ENCODE results near the gene CACNB2. TPM values are rescaled to one million over a fixed set of nuclear protein-coding genes. Genes with fewer than 3 reads are reported as not detected.

CACNB2 gene
- total RNA-seq, 1 experiment from 2014 or later = 34.1 TPM

- Histone ChIP-seq H3K4me1 (ENCODE audit: insufficient read depth, low read length, poor library complexity, severe bottlenecking) (no peaks in the 10 kb centered on the region), H3K36me3 (ENCODE audit: insufficient read depth, low read length, poor library complexity, severe bottlenecking) (no peaks in the 10 kb centered on the region), H3K4me3 (ENCODE audit: low read depth, low read length, poor library complexity, severe bottlenecking) (no peak overlapping the region), H3K27ac (ENCODE audit: low read depth, low read length, poor library complexity, severe bottlenecking) (no peak overlapping the region), H3K27me3 (replicated peaks; ENCODE audit: insufficient read depth, low read depth, low read length, poor library complexity) (no peaks in the 10 kb centered on the region), H3K9me3 (ENCODE audit: low read depth, low read length, poor library complexity, severe bottlenecking) (no peaks in the 10 kb centered on the region)
- no peak for DNase-seq (ENCODE audit: low spot score)
- CTCF ChIA-PET = no interaction called here
- BruUV-seq (replicated peaks) = no TSS peak
- intact Hi-C loops (cut with micrococcal nuclease; ENCODE audit: unreplicated experiment) = no loop called here
- POLR2A ChIA-PET (ENCODE audit: low non-redundant PET) = no interaction called here
- TF ChIP-seq CTCF (conservative IDR thresholded peaks at IDR 0.05; ENCODE audit: low read depth, low read length) (no peak), EZH2 (IDR thresholded peaks at IDR 0.05; ENCODE audit: borderline replicate concordance, low read depth, low read length, poor library complexity, severe bottlenecking) (no peak)
Measured at GRCh38 chr10:18297659-18298058, 157.4 kb downstream of the CACNB2 start.

GRCh38 chr10:18298256-18298655 lies 158.0 kb downstream of the CACNB2 start:
- ChIA-PET POLR2A (ENCODE audit: low non-redundant PET) (no interaction called here), CTCF (no interaction called here)
- Histone ChIP-seq H3K9me3 (ENCODE audit: low read depth, low read length, poor library complexity, severe bottlenecking) (no peaks in the 10 kb centered on the region), H3K36me3 (ENCODE audit: insufficient read depth, low read length, poor library complexity, severe bottlenecking) (no peaks in the 10 kb centered on the region), H3K4me3 (ENCODE audit: low read depth, low read length, poor library complexity, severe bottlenecking) (no peak overlapping the region), H3K27me3 (replicated peaks; ENCODE audit: insufficient read depth, low read depth, low read length, poor library complexity) (no peaks in the 10 kb centered on the region), H3K27ac (ENCODE audit: low read depth, low read length, poor library complexity, severe bottlenecking) (no peak overlapping the region), H3K4me1 (ENCODE audit: insufficient read depth, low read length, poor library complexity, severe bottlenecking) (no peaks in the 10 kb centered on the region)
- no peak for DNase-seq (ENCODE audit: low spot score)
- no TSS peak for BruUV-seq (replicated peaks)
- intact Hi-C loops (cut with micrococcal nuclease; ENCODE audit: unreplicated experiment) = no loop called here
- TF ChIP-seq CTCF (conservative IDR thresholded peaks at IDR 0.05; ENCODE audit: low read depth, low read length) (no peak), EZH2 (IDR thresholded peaks at IDR 0.05; ENCODE audit: borderline replicate concordance, low read depth, low read length, poor library complexity, severe bottlenecking) (no peak)

GRCh38 chr10:18303851-18304801 lies 163.9 kb downstream of the CACNB2 start:
- Histone ChIP-seq H3K27me3 (replicated peaks; ENCODE audit: insufficient read depth, low read depth, low read length, poor library complexity) (no peaks in the 10 kb centered on the region), H3K36me3 (ENCODE audit: insufficient read depth, low read length, poor library complexity, severe bottlenecking) (no peaks in the 10 kb centered on the region), H3K9me3 (ENCODE audit: low read depth, low read length, poor library complexity, severe bottlenecking) (no peaks in the 10 kb centered on the region), H3K4me1 (ENCODE audit: insufficient read depth, low read length, poor library complexity, severe bottlenecking) (peaks cover 11% of the 10 kb centered on the region), H3K4me3 (ENCODE audit: low read depth, low read length, poor library complexity, severe bottlenecking) (no peak overlapping the region), H3K27ac (ENCODE audit: low read depth, low read length, poor library complexity, severe bottlenecking) (no peak overlapping the region)
- CTCF ChIA-PET = no interaction called here
- peak; percentile 33 for DNase-seq (ENCODE audit: low spot score)
- no peak for TF ChIP-seq EZH2 (IDR thresholded peaks at IDR 0.05; ENCODE audit: borderline replicate concordance, low read depth, low read length, poor library complexity, severe bottlenecking)
- TF ChIP-seq CTCF (conservative IDR thresholded peaks at IDR 0.05; ENCODE audit: low read depth, low read length) = no peak
- intact Hi-C loops (cut with micrococcal nuclease; ENCODE audit: unreplicated experiment) = loop anchor here (5.0 kb wide), 1 partner anchor 233 kb away; no protein-coding TSS in a partner anchor
- POLR2A ChIA-PET (ENCODE audit: low non-redundant PET) = no interaction called here
- no TSS peak for BruUV-seq (replicated peaks)
